SK-N-MC (cell line): ENCODE measurements around the gene TLCD5.

Experiments
- DNase-seq: peaks from one replicate; pipeline ENCODE4 v3.0.0-alpha.2; 2011; ENCODE audit warnings: low read depth, low spot score
- H3K27ac ChIP-seq: fragments of 200-600 bp; sonication (generic); 2 replicates; pipeline ENCODE4 v1.5.1; 2016; ENCODE audit warnings: mixed run types
- H3K36me3 ChIP-seq: fragments of 200-600 bp; sonication (generic); 2 replicates; pipeline ENCODE4 v1.6.1; 2017; ENCODE audit warnings: antibody characterized with exemption, low read length, mixed read lengths; ENCODE audit not compliant: insufficient read depth
- H3K4me3 ChIP-seq: fragments of 200-600 bp; sonication (generic); 2 replicates; pipeline ENCODE4 v1.5.1; 2016
- H3K9ac ChIP-seq: fragments of 200-600 bp; sonication (generic); 2 replicates; pipeline ENCODE4 v1.8.0; 2017; ENCODE audit warnings: mixed run types, mixed read lengths; ENCODE audit not compliant: insufficient read length
- H3K9me3 ChIP-seq: fragments of 200-600 bp; sonication (generic); 2 replicates; pipeline ENCODE4 v1.6.1; 2017; ENCODE audit warnings: low read depth, mild to moderate bottlenecking, antibody characterized with exemption, low read length, moderate library complexity, mixed read lengths
- EZH2 ChIP-seq: fragments of 200-600 bp; sonication (generic); IDR thresholded peaks from one replicate; pipeline ENCODE4 v1.6.1; 2017; ENCODE audit warnings: antibody characterized with exemption
- FOXP2 ChIP-seq: optimal IDR thresholded peaks from 2 replicates; pipeline ENCODE3; 2011; ENCODE audit warnings: mild to moderate bottlenecking, moderate library complexity; ENCODE audit not compliant: insufficient read depth; ENCODE audit errors: extremely low read length, control extremely low read depth
- POLR2AphosphoS5 ChIP-seq: IDR thresholded peaks from 2 replicates; pipeline ENCODE4 v1.6.1; 2012; ENCODE audit warnings: mild to moderate bottlenecking, low read depth, low read length, borderline replicate concordance

The TLCD5 gene

DNA sequence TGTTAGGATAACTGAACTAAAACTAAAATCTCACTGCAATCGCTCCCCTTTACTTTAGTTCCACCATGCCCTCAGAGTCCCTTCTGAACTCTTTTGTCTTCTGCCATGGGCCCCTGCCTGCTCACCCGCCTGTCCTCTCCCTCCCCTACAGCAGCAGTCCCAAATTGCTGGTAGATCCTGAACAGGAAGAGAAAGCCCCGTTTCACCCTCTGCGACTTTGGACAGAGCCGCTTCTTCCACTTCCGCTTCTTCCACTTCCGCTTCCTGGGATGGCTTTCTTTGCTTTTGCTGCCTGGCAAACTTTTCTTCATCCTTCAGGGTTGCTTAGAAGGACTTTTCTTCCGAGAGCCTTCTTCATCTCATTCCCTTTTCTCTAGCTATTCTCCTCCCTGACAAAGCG lies 35.7 kb upstream of the TLCD5 start:
- H3K36me3 ChIP-seq, result no peaks in the 10 kb centered on the region
- TF ChIP-seq POLR2AphosphoS5, result no peak
- TF ChIP-seq FOXP2, result no peak
- no peak for TF ChIP-seq EZH2
- DNase-seq, result no peak
- H3K27ac ChIP-seq, result no peak overlapping the region
- H3K9me3 ChIP-seq, result no peaks in the 10 kb centered on the region
- H3K4me3 ChIP-seq, result no peak overlapping the region
- no peak overlapping the region for H3K9ac ChIP-seq

DNA sequence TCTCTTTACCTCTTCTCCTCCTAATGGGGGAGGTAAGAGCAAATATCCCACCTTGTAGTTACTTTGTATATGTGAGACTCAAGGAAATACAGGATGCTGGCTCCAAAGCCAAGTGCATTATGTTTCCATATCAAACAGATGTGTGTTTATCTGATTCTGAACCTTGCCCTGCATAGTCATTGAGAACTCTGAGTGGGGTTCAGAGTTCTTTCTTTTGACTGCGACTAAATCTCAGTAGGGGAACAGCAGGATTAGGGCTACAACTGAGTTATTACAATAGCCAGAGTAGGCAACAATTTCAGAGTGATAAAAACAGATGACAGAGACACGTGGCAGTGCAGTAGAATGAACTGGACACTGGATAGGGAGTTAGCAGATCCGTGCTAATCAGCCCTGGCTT lies 34.1 kb upstream of the TLCD5 start:
- Histone ChIP-seq H3K9me3 (no peaks in the 10 kb centered on the region), H3K36me3 (no peaks in the 10 kb centered on the region), H3K27ac (no peak overlapping the region), H3K4me3 (no peak overlapping the region), H3K9ac (no peak overlapping the region)
- no peak for TF ChIP-seq FOXP2
- TF ChIP-seq EZH2, result no peak
- TF ChIP-seq POLR2AphosphoS5, result no peak
- no peak for DNase-seq

DNA sequence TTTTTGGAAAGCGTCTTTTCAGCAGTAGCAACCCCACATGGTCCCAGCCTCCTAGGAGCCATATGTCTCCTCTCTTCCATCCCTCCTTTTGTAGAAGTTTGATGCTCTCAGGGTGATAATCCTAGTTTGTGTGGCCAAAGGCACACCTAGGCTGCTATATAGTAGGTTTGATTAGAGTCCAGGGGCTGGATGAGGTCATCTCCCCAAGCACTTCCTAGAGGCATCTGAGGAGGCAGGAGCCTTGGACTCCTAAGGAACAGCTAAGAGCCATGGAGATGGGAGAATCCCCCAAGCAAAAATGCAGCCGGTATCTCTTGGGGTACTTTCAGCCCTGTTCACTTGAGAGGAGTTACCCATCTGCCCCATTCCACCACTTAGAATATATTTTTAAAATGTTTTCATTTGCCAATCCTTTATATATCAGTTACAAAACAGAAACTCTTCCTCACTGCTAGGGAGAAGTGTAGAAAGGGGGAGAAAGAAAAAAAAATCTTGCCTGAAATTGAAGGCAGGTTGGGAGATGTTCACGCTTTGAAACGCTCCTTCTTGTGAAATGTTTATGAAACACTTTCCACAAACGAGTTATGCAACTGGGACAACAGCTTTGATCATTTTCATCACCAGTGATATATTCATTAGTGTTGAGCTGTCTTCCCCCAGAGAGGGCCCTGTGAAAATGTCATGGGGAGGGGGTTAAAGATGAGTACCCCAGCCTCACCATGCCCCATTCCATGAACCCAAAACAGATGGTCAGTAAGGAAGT lies 31.9 kb upstream of the TLCD5 start:
- no peak for DNase-seq
- no peaks in the 10 kb centered on the region for H3K9me3 ChIP-seq
- no peaks in the 10 kb centered on the region for H3K36me3 ChIP-seq
- no peak overlapping the region for H3K27ac ChIP-seq
- H3K4me3 ChIP-seq, result no peak overlapping the region
- no peak overlapping the region for H3K9ac ChIP-seq
- TF ChIP-seq POLR2AphosphoS5 (no peak), FOXP2 (no peak)

DNA sequence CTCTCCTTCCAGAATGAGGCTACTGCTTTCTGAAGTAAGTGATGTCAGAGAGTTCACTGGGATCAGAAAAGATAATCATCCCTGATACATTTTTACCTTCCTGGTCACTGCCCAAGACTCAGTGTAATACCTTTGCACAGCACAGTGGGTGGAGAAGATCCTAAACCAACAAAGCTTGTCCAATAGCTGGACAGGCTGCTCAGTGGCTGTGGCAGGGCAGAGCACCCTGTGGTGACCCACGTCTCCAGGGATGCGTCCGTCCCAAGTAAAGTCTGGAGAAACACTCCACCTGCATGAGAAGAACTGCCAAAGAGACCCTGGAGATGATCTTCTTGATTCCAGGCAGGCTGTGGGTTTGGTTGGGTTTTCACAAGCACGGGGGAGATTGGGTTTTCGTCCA lies 31.0 kb upstream of the TLCD5 start:
- H3K36me3 ChIP-seq, result no peaks in the 10 kb centered on the region
- no peak overlapping the region for H3K27ac ChIP-seq
- DNase-seq, result no peak
- no peak overlapping the region for H3K4me3 ChIP-seq
- H3K9ac ChIP-seq, result no peak overlapping the region
- TF ChIP-seq FOXP2 (no peak), EZH2 (no peak), POLR2AphosphoS5 (no peak)
- no peaks in the 10 kb centered on the region for H3K9me3 ChIP-seq

DNA sequence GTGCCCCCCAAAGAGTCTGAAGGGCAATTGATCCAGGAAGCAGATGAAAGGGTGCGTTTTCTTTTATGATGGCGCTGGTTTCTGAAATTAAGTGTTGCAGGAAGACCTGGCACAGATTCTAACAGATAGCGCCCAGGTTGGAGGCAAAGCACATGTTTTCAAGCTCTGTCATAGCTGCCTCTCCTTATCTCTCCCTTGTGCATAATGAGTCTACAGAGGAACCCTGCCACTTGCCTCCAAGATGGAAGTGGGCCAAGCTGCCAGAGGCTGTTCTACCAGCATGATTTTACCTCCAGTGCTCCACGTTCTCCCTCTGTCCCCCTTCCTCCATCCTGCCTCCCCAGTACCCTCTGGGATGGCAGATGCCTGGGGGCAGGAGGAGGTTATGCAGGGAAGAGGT lies 30.0 kb upstream of the TLCD5 start:
- H3K9me3 ChIP-seq, result no peaks in the 10 kb centered on the region
- TF ChIP-seq POLR2AphosphoS5, result no peak
- TF ChIP-seq EZH2, result no peak
- TF ChIP-seq FOXP2, result no peak
- H3K27ac ChIP-seq, result no peak overlapping the region
- H3K4me3 ChIP-seq, result no peak overlapping the region; the same call in 1 of the 2 replicates
- no peak overlapping the region for H3K9ac ChIP-seq
- H3K36me3 ChIP-seq, result no peaks in the 10 kb centered on the region
- DNase-seq, result no peak

DNA sequence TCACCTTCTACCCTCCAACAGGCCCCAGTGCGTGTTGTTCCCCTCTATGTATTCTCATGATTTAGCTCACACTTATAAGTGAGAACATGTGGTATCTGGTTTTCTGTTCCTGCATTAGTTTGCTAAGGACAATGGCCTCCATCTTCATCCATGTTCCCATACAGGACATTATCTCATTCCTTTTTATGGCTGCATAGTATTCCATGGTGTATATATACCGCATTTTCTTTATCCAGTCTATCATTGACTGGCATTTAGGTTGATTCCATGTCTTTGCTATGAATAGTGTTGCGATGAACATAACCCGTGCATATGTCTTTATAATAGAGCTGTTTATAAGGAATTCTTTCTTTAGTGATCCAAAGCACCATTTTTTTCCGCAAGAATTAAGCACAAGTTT lies 28.5 kb upstream of the TLCD5 start:
- no peak for TF ChIP-seq FOXP2
- no peak for TF ChIP-seq EZH2
- TF ChIP-seq POLR2AphosphoS5, result no peak
- no peak overlapping the region for H3K4me3 ChIP-seq
- H3K9ac ChIP-seq, result no peak overlapping the region
- H3K9me3 ChIP-seq, result no peaks in the 10 kb centered on the region
- H3K27ac ChIP-seq, result no peak overlapping the region
- DNase-seq, result no peak
- no peaks in the 10 kb centered on the region for H3K36me3 ChIP-seq

DNA sequence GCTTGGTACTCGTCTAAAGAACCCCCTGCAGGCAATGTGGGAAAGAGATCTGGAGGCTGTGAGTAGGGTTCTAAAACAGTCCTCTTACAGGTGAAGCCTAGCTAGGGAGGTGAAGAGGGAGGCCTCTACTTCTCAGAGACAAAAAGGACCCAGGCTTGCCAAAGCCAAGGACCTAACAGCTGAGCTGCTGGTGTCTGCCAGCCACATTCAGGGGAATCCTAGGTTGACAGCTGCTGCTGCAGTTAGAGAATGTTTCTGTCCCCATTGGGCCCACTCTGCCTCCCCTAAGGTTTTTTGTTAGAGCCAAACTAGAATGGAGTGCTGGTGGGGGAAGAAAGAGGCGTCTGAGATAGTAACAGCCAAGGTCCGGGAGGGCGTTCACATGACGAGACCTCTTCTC lies 26.6 kb upstream of the TLCD5 start:
- Histone ChIP-seq H3K27ac (no peak overlapping the region), H3K4me3 (no peak overlapping the region), H3K9me3 (no peaks in the 10 kb centered on the region), H3K36me3 (no peaks in the 10 kb centered on the region), H3K9ac (no peak overlapping the region)
- DNase-seq, result no peak
- TF ChIP-seq FOXP2 (no peak), POLR2AphosphoS5 (no peak), EZH2 (no peak)

DNA sequence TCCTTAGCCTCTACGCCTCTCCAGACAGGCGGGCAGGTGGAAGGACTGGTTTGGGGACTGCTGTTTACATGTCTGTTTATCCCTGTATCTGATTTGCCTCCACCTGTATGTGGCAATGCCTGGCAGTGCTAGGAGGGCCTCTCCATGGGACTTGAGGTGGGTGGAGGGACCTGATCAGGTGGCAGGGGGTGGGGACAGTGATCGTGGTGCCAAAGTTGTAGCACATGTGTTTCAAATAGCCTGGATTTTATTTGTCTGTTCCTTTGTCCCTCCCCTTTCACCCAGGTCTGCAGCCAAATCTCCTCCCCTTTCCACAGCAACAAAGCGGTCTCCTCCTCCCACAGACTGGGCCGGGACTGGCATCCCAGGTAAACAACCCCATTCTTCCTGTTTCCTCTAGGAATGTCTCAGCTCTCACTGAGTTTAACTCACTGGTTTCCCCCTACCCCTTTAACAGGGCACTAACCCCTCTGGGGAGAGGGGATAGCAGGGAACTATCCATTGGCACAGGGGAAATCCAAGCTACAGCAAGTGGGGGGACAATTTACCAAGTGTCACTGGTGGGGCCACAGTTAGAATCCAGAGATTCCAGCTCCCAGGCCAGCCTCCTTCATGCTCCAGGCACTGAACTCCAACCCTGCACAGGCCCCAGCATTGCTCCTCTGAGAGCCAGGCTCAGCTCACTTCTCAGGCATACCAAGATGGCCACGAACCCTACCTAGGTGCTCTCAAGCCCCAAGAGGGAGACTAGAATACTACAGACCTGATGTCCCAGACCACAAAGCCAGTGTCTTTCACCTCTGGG lies 22.9 kb upstream of the TLCD5 start:
- no peak overlapping the region for H3K4me3 ChIP-seq
- no peak overlapping the region for H3K9ac ChIP-seq
- H3K27ac ChIP-seq, result no peak overlapping the region
- no peaks in the 10 kb centered on the region for H3K36me3 ChIP-seq
- no peaks in the 10 kb centered on the region for H3K9me3 ChIP-seq
- no peak for DNase-seq
- TF ChIP-seq POLR2AphosphoS5 (no peak), FOXP2 (no peak), EZH2 (no peak)
